H1 (cell line): Measurements from ENCODE around the gene TARP.
A peak's percentile ranks its signal among the peaks of the same experiment; 100 is the strongest.

Experiments
- CTCF ChIA-PET: fragments of 300-600 bp; sonication (Branson Sonifier 250); formaldehyde crosslinking; loops from one replicate; lab custom pipeline; 2021; ENCODE audit not compliant: partially characterized antibody; lab: Charles Lee
- POLR2A ChIA-PET: fragments of 300-600 bp; sonication (Branson Sonifier 250); formaldehyde crosslinking; loops from one replicate; lab custom pipeline; 2021; ENCODE audit warnings: inconsistent platforms; ENCODE audit not compliant: partially characterized antibody; lab: Charles Lee
- DNase-seq, 2 experiments: peaks; one replicate each; pipeline versions ENCODE4 v3.0.0 to v3.0.0-alpha.2; 2010 to 2022; ENCODE audit warnings: low spot score in 2 of 2, low read depth in 1 of 2, mixed read lengths in 1 of 2
- FAIRE-seq: peaks from 2 replicates; lab custom pipeline; 2011; peaks lifted over from hg19 to GRCh38; lab: Jason Lieb, UNC
- H2AFZ ChIP-seq: 2 replicates; pipeline ENCODE4 v1.8.1; 2012; ENCODE audit warnings: low read length, inconsistent platforms
- H2AK5ac ChIP-seq: 2 replicates; pipeline ENCODE4 v1.6.1; 2013; ENCODE audit warnings: low read depth, low read length
- H2BK120ac ChIP-seq: replicated peaks from 2 replicates; pipeline ENCODE3; 2013; ENCODE audit warnings: low read depth, low read length, inconsistent platforms
- H2BK12ac ChIP-seq: 2 replicates; pipeline ENCODE4 v1.6.1; 2013; ENCODE audit warnings: low read depth, low read length
- H2BK15ac ChIP-seq: 2 replicates; pipeline ENCODE4 v1.6.1; 2013; ENCODE audit warnings: low read length
- H2BK20ac ChIP-seq: 2 replicates; pipeline ENCODE4 v1.6.1; 2013; ENCODE audit warnings: low read length
- H2BK5ac ChIP-seq: 2 replicates; pipeline ENCODE4 v1.6.1; 2013; ENCODE audit warnings: low read depth, low read length
- H3K14ac ChIP-seq: 2 replicates; pipeline ENCODE4 v1.6.1; 2013; ENCODE audit warnings: inconsistent platforms; ENCODE audit not compliant: insufficient read length
- H3K18ac ChIP-seq: 2 replicates; pipeline ENCODE4 v1.6.1; 2013; ENCODE audit warnings: low read length; ENCODE audit errors: extremely low read depth
- H3K23ac ChIP-seq: 2 replicates; pipeline ENCODE4 v1.6.1; 2013; ENCODE audit warnings: inconsistent platforms; ENCODE audit not compliant: insufficient read length
- H3K23me2 ChIP-seq: 2 replicates; pipeline ENCODE4 v1.6.1; 2013; ENCODE audit warnings: low read depth, low read length
- H3K27ac ChIP-seq: 2 replicates; pipeline ENCODE4 v1.6.1; 2011; ENCODE audit warnings: low read depth, low read length, inconsistent platforms
- H3K27me3 ChIP-seq, 4 experiments: replicated peaks in 1 of 4; 1 replicate in 1 of 4; 2 replicates in 3 of 4; pipeline versions ENCODE4 v1.6.1 to v1.8.1; 2011 to 2013; ENCODE audit warnings: low read length in 3 of 4, mild to moderate bottlenecking in 3 of 4, inconsistent platforms in 2 of 4, mixed read lengths in 2 of 4, moderate library complexity in 1 of 4; ENCODE audit not compliant: control insufficient read depth in 3 of 4, insufficient read depth in 3 of 4; ENCODE audit errors: extremely low read depth in 1 of 4
- H3K36me3 ChIP-seq, 4 experiments: 2 replicates each; pipeline versions ENCODE4 v1.6.1 to v1.8.1; 2011 to 2013; ENCODE audit warnings: mild to moderate bottlenecking in 4 of 4, low read length in 3 of 4, moderate library complexity in 2 of 4, control low read depth in 1 of 4, inconsistent platforms in 1 of 4; ENCODE audit not compliant: insufficient read depth in 4 of 4, control insufficient read depth in 2 of 4
- H3K4ac ChIP-seq: replicated peaks from 2 replicates; pipeline ENCODE3; 2013; ENCODE audit warnings: low read length, low read depth, mixed read lengths, inconsistent platforms; ENCODE audit not compliant: insufficient read length
- H3K4me1 ChIP-seq, 4 experiments: replicated peaks in 1 of 4; 1 replicate in 1 of 4; 2 replicates in 3 of 4; pipeline versions ENCODE4 v1.6.1 to v1.8.1; 2011 to 2013; ENCODE audit warnings: low read length in 3 of 4, inconsistent platforms in 2 of 4, mixed read lengths in 1 of 4; ENCODE audit not compliant: insufficient read depth in 4 of 4, control insufficient read depth in 3 of 4
- H3K4me2 ChIP-seq, 2 experiments: 2 replicates each; pipeline versions ENCODE4 v1.6.1 to v1.8.1; 2011 to 2013; ENCODE audit warnings: low read depth in 2 of 2, low read length in 2 of 2, control low read depth in 1 of 2, inconsistent platforms in 1 of 2, mild to moderate bottlenecking in 1 of 2; ENCODE audit not compliant: insufficient read depth in 1 of 2
- H3K4me3 ChIP-seq, 4 experiments: fragments of 200-600, 300-600 bp in 1 of 4; sonication (generic), shearing (Covaris generic), sonication (Bioruptor Twin) in 1 of 4; 2 replicates each; pipeline versions ENCODE4 v1.5.1 to v1.8.1; 2011 to 2016; ENCODE audit warnings: low read length in 4 of 4, low read depth in 3 of 4, control low read depth in 2 of 4, inconsistent platforms in 2 of 4, mild to moderate bottlenecking in 2 of 4, mixed read lengths in 1 of 4, moderate library complexity in 1 of 4; ENCODE audit not compliant: insufficient read depth in 2 of 4; ENCODE audit errors: extremely low read depth in 1 of 4
- H3K56ac ChIP-seq: replicated peaks from 2 replicates; pipeline ENCODE3; 2013; ENCODE audit warnings: low read depth, mild to moderate bottlenecking, mixed read lengths, low read length, inconsistent platforms; ENCODE audit not compliant: insufficient read length
- H3K79me1 ChIP-seq: 2 replicates; pipeline ENCODE4 v1.6.1; 2013; ENCODE audit warnings: low read depth, low read length, control low read depth
- H3K79me2 ChIP-seq, 2 experiments: 2 replicates each; pipeline versions ENCODE4 v1.6.1 to v1.8.1; 2012 to 2013; ENCODE audit warnings: low read length in 2 of 2, mild to moderate bottlenecking in 2 of 2, inconsistent platforms in 1 of 2; ENCODE audit not compliant: insufficient read depth in 2 of 2, control insufficient read depth in 1 of 2
- H3K9ac ChIP-seq, 4 experiments: replicated peaks in 1 of 4; 1 replicate in 1 of 4; 2 replicates in 3 of 4; pipeline versions ENCODE4 v1.6.1 to v1.8.1; 2011 to 2013; ENCODE audit warnings: low read depth in 3 of 4, low read length in 3 of 4, control low read depth in 2 of 4, mild to moderate bottlenecking in 2 of 4, moderate library complexity in 2 of 4, inconsistent platforms in 1 of 4; ENCODE audit errors: extremely low read depth in 1 of 4
- H3K9me3 ChIP-seq, 2 experiments: 2 replicates each; pipeline versions ENCODE4 v1.6.1 to v1.8.1; 2012 to 2013; ENCODE audit warnings: mild to moderate bottlenecking in 2 of 2, moderate library complexity in 2 of 2, control low read depth in 1 of 2, inconsistent platforms in 1 of 2, low read depth in 1 of 2, low read length in 1 of 2, mixed read lengths in 1 of 2; ENCODE audit not compliant: insufficient read depth in 2 of 2
- H4K20me1 ChIP-seq, 2 experiments: replicated peaks in 1 of 2; 2 replicates each; pipeline versions ENCODE3 to v1.8.1; 2011 to 2013; ENCODE audit warnings: inconsistent platforms in 2 of 2, low read length in 2 of 2, mild to moderate bottlenecking in 1 of 2; ENCODE audit not compliant: insufficient read depth in 2 of 2, control insufficient read depth in 1 of 2
- H4K5ac ChIP-seq: 2 replicates; pipeline ENCODE4 v1.6.1; 2013; ENCODE audit warnings: low read length, low read depth, mixed read lengths, inconsistent platforms; ENCODE audit not compliant: insufficient read length
- H4K8ac ChIP-seq: 2 replicates; pipeline ENCODE4 v1.8.0; 2013; ENCODE audit warnings: mild to moderate bottlenecking, moderate library complexity, low read length, inconsistent platforms; ENCODE audit not compliant: insufficient read depth; ENCODE audit errors: extremely low read depth
- H4K91ac ChIP-seq: replicated peaks from 2 replicates; pipeline ENCODE3; 2013; ENCODE audit warnings: low read length, mixed read lengths, inconsistent platforms; ENCODE audit not compliant: insufficient read length
- CTBP2 ChIP-seq: IDR thresholded peaks from 2 replicates; pipeline ENCODE4 v1.7.0; 2011; ENCODE audit warnings: borderline replicate concordance, mild to moderate bottlenecking, moderate library complexity, mixed read lengths, low read length; ENCODE audit not compliant: insufficient read depth, insufficient read length
- FOSL1 ChIP-seq: IDR thresholded peaks from 2 replicates; pipeline ENCODE4 v1.6.1; 2011; ENCODE audit warnings: mild to moderate bottlenecking, low read depth, low read length, moderate library complexity; ENCODE audit not compliant: insufficient read depth
- KDM1A ChIP-seq: fragments of 200-600, 300-600 bp; sonication (generic); IDR thresholded peaks from 2 replicates; pipeline ENCODE4 v1.7.1; 2016; ENCODE audit warnings: mild to moderate bottlenecking, low read length, borderline replicate concordance
- NANOG ChIP-seq: IDR thresholded peaks from 2 replicates; pipeline ENCODE4 v1.6.1; 2011; ENCODE audit warnings: low read length, low read depth, mild to moderate bottlenecking, inconsistent platforms; ENCODE audit not compliant: insufficient read depth, poor library complexity, severe bottlenecking
- PHF8 ChIP-seq: fragments of 200-600 bp; sonication (generic); conservative IDR thresholded peaks from 2 replicates; pipeline ENCODE4 v1.7.1; 2012; ENCODE audit warnings: low read depth, mild to moderate bottlenecking, inconsistent platforms, low read length, moderate library complexity
- RAD21 ChIP-seq, 2 experiments: IDR thresholded peaks in 1 of 2; conservative IDR thresholded peaks in 1 of 2; 2 replicates each; pipeline ENCODE4 v1.6.1; 2011; ENCODE audit warnings: low read depth in 2 of 2, low read length in 2 of 2, improper control_type of control experiment in 1 of 2, inconsistent platforms in 1 of 2, mild to moderate bottlenecking in 1 of 2, moderate library complexity in 1 of 2
- SIN3A ChIP-seq, 2 experiments: IDR thresholded peaks in 1 of 2; conservative IDR thresholded peaks in 1 of 2; 2 replicates each; pipeline ENCODE4 v1.6.1; 2011 to 2012; ENCODE audit warnings: low read length in 2 of 2, improper control_type of control experiment in 1 of 2, low read depth in 1 of 2, mild to moderate bottlenecking in 1 of 2
- TAF1 ChIP-seq: IDR thresholded peaks from 2 replicates; pipeline ENCODE4 v1.6.1; 2011; ENCODE audit warnings: mild to moderate bottlenecking, low read depth, low read length
- TAF7 ChIP-seq: optimal IDR thresholded peaks from 2 replicates; pipeline ENCODE3; 2011; ENCODE audit warnings: low read depth, mild to moderate bottlenecking, inconsistent platforms, low read length, moderate library complexity, borderline replicate concordance
- ZNF274 ChIP-seq: IDR thresholded peaks from 2 replicates; pipeline ENCODE4 v1.7.0; 2012; ENCODE audit warnings: low read length, borderline replicate concordance; ENCODE audit errors: extremely low read depth
- WGBS, 2 experiments: shearing (Covaris generic) in 1 of 2; methylation state at CpG; one replicate each; pipeline versions ENCODE4 v1.1.6 to v1.1.7; 2013 to 2015; ENCODE audit warnings: low lambda C conversion rate in 2 of 2, mixed read lengths in 2 of 2, inconsistent platforms in 1 of 2, low coverage in 1 of 2, missing lambda C conversion rate in 1 of 2; ENCODE audit not compliant: insufficient replicate concordance in 2 of 2, insufficient coverage in 1 of 2, insufficient read length in 1 of 2; ENCODE audit errors: extremely low coverage in 1 of 2, missing lambda C conversion rate in 1 of 2; 5-methylcytosine and 5-hydroxymethylcytosine counted together

Gene TARP

GRCh38 chr7:38283809-38284208 is 10.4 kb upstream of the TARP start:
- H2BK15ac ChIP-seq: no peak overlapping the region
- FAIRE-seq (no peak), DNase-seq (no peak)
- H3K79me1 ChIP-seq: no peaks in the 10 kb centered on the region
- H2BK20ac ChIP-seq: no peak overlapping the region
- H3K9me3 ChIP-seq: no peaks in the 10 kb centered on the region
- H3K18ac ChIP-seq: no peak overlapping the region
- 69% methylated on average over 1 of the region's 1 CpG; no CpG with 5 or more reads in 1 of the 2 experiments for WGBS, 2 experiments
- CTCF ChIA-PET: interaction anchor here (0.9 to 1.3 kb wide), 4 partner anchors 9 to 35 kb away, joined by 3 to 5 read pairs (median 3); no protein-coding TSS in a partner anchor
- no peak overlapping the region for H2BK120ac ChIP-seq
- no peak overlapping the region for H3K4me2 ChIP-seq
- H3K4me1 ChIP-seq: peaks cover 0 to 3% (median 0%) of the 10 kb centered on the region in 4 experiments; a peak in 1 of 7 replicates
- no peak overlapping the region for H4K91ac ChIP-seq
- no peaks in the 10 kb centered on the region for H3K23me2 ChIP-seq
- no peak overlapping the region for H3K27ac ChIP-seq
- no peak overlapping the region for H2BK12ac ChIP-seq
- H3K79me2 ChIP-seq: no peaks in the 10 kb centered on the region
- no peak overlapping the region for H3K23ac ChIP-seq
- peak overlapping the region; percentile 80; the same call in 1 of the 2 replicates for H2AFZ ChIP-seq
- no peak for TF ChIP-seq TAF1
- TF ChIP-seq KDM1A: no peak
- TF ChIP-seq FOSL1: no peak
- TF ChIP-seq ZNF274: no peak
- TF ChIP-seq CTBP2: no peak
- TF ChIP-seq TAF7: no peak
- no peak for TF ChIP-seq RAD21 (IDR thresholded peaks at IDR 0.05 in 1 of 2, conservative IDR thresholded peaks at IDR 0.05 in 1 of 2; ENCODE audit: low read depth in 2 of 2, low read length in 2 of 2)
- TF ChIP-seq PHF8: no peak
- no peak for TF ChIP-seq SIN3A (conservative IDR thresholded peaks at IDR 0.05 in 1 of 2, IDR thresholded peaks at IDR 0.05 in 1 of 2; ENCODE audit: low read depth in 1 of 2, low read length in 2 of 2)
- no peak for TF ChIP-seq NANOG
- H4K5ac ChIP-seq: no peak overlapping the region
- no peak overlapping the region for H2BK5ac ChIP-seq
- no peak overlapping the region for H2AK5ac ChIP-seq
- no peak overlapping the region for H3K14ac ChIP-seq
- no peak overlapping the region for H3K56ac ChIP-seq
- no peaks in the 10 kb centered on the region for H4K20me1 ChIP-seq
- H3K4me3 ChIP-seq: no peak overlapping the region
- no peaks in the 10 kb centered on the region for H3K36me3 ChIP-seq
- POLR2A ChIA-PET: no interaction called here
- H3K9ac ChIP-seq: no peak overlapping the region
- no peak overlapping the region for H3K4ac ChIP-seq
- no peak overlapping the region for H4K8ac ChIP-seq
- no peaks in the 10 kb centered on the region for H3K27me3 ChIP-seq
